Esophagus (tissue), 2 donors: ENCODE data around the gene UBE2N. TPM values are rescaled to one million over a fixed set of nuclear protein-coding genes. Genes with fewer than 3 reads are reported as not detected.
A peak's percentile ranks its signal among the peaks of the same experiment; 100 is the strongest.
"Not testable (repeated sequence)": the region's sequence is repeated elsewhere in the genome, so short reads cannot be mapped to it uniquely, and the experiment has no call there.

Source experiments
- H3K27ac ChIP-seq, 2 donors: one replicate each; pipeline ENCODE4 v1.5.1; 2013; ENCODE audit warnings: low read depth in 2 of 2, mild to moderate bottlenecking in 2 of 2, inconsistent platforms in 1 of 2, low read length in 1 of 2, moderate library complexity in 1 of 2
- H3K27me3 ChIP-seq, 2 donors: one replicate each; pipeline ENCODE4 v1.6.1; 2013; ENCODE audit warnings: low read length in 2 of 2, control low read depth in 1 of 2, mild to moderate bottlenecking in 1 of 2; ENCODE audit not compliant: insufficient read depth in 2 of 2, control insufficient read depth in 1 of 2
- H3K36me3 ChIP-seq, 2 donors: one replicate each; pipeline ENCODE4 v1.6.1; 2013; ENCODE audit warnings: low read length in 1 of 2; ENCODE audit not compliant: control insufficient read depth in 2 of 2, insufficient read depth in 2 of 2
- H3K4me1 ChIP-seq, 2 donors: one replicate each; pipeline ENCODE4 v1.6.1; 2013; ENCODE audit warnings: low read length in 1 of 2; ENCODE audit not compliant: control insufficient read depth in 2 of 2, insufficient read depth in 2 of 2
- H3K4me3 ChIP-seq, 2 donors: one replicate each; pipeline ENCODE4 v1.5.1; 2013; ENCODE audit warnings: low read length in 2 of 2, mild to moderate bottlenecking in 2 of 2, low read depth in 1 of 2, moderate library complexity in 1 of 2
- H3K9me3 ChIP-seq, 2 donors: one replicate each; pipeline ENCODE4 v1.6.1; 2013; ENCODE audit warnings: mild to moderate bottlenecking in 2 of 2, low read depth in 1 of 2, low read length in 1 of 2, moderate library complexity in 1 of 2; ENCODE audit not compliant: control insufficient read depth in 2 of 2, insufficient read depth in 1 of 2
- WGBS, 2 donors: extraction: QIAGEN DNeasy Blood & Tissue Kit; methylation state at CpG; one replicate each; pipeline ENCODE4 v1.1.7; 2013; 5-methylcytosine and 5-hydroxymethylcytosine counted together
- polyA plus RNA-seq, 2 donors: library from polyadenylated mRNA; stranded (reverse); fragments of 200-250 nt; gene quantifications; one replicate each; pipeline ENCODE4 v1.2.3, GENCODE V29; 2013
- donor health status: healthy with polysubstance abuse.
- donor health status: Bipolar disorder and iron deficiency.

Gene UBE2N
- polyA plus RNA-seq, 2 donors: 45.3 to 66.2 TPM

DNA sequence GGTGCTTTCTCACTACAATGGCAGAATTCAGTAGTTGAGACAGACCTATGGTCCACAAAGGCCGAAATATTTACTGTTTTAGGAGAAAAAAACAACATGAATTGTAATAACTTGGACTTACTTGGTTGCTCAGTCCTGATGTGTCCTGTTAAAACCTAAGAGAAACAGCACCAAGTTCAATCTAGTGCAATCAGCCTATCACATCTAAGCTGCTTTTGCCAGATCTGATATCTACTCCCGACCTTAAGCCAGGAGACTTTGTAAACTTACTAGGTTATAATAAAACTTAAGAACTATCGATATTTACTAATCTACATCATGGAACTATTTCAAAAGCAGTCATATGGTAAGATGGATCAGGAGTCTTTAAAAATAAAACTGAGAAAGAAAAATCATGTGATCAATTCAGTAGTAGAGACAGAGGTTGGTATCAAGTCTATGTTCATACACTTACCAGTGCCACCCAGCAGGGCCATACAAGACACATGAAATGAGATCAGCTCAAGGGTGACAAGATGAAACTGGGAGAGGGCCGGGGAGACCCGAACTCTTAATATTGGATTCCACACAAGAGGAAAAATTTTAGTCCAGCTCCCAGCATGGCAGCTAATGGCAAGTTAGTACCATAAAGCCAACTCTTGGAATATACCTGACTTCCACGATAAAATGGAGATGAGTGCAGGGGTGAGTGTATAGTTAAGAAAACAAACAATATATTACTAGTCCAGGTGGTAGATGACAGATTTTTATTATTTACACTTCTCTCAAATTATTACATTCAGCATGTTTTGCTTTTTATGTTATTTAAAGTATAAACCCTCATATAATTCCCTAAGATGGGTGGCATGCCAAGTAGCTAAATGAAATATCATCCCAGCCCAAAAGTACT is 36.5 kb downstream of the UBE2N start:
- WGBS, 2 donors: 87 to 88% methylated on average over 6 of the region's 6 CpGs
- no peaks in the 10 kb centered on the region for H3K9me3 ChIP-seq
- no peaks in the 10 kb centered on the region for H3K4me1 ChIP-seq
- H3K27me3 ChIP-seq: no peaks in the 10 kb centered on the region
- peaks cover 0 to 3% of the 10 kb centered on the region in 2 donors for H3K36me3 ChIP-seq
- H3K4me3 ChIP-seq: no peak overlapping the region
- no peak overlapping the region for H3K27ac ChIP-seq

DNA sequence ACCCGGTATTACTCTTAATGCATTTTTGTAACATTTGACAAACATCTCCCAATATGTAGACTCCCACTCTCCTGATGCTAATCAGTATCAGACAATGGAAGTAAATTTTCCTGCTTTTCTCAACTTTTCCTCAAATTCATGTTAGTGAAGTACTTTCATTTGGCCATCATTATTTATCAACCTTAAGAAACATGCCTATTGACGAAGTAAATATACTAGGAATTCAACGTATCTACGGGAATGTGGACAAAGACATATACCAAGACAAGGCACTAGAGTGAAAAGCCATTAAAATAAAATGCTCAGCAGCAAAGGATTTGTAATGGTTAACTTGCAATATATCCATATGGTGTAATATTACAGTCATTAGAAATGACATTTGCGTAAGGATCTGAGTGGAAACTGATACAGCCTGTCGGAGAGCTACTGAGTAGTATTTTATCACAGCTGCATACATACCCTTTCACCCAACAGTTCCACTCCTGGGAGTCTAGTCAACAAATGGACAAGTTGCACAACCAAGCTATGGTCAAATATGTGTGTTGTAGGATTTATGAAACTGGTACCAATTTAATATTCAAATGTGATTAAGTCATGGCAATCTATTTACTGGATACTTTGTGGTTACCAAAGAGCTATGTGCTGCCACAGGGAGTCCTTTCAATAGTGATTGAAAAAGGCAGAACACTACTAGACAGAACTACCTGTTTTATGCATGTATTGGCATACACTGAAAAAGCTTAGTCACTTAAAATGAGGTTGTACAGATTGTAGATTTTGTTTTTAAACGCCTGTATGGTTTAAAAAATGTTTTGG is 37.6 kb downstream of the UBE2N start:
- Histone ChIP-seq H3K9me3 (no peaks in the 10 kb centered on the region), H3K4me3 (no peak overlapping the region), H3K27me3 (no peaks in the 10 kb centered on the region), H3K36me3 (peaks cover 0 to 3% of the 10 kb centered on the region in 2 donors), H3K27ac (no peak overlapping the region), H3K4me1 (no peaks in the 10 kb centered on the region)
- 80 to 89% methylated on average over 7 of the region's 7 CpGs for WGBS, 2 donors

DNA sequence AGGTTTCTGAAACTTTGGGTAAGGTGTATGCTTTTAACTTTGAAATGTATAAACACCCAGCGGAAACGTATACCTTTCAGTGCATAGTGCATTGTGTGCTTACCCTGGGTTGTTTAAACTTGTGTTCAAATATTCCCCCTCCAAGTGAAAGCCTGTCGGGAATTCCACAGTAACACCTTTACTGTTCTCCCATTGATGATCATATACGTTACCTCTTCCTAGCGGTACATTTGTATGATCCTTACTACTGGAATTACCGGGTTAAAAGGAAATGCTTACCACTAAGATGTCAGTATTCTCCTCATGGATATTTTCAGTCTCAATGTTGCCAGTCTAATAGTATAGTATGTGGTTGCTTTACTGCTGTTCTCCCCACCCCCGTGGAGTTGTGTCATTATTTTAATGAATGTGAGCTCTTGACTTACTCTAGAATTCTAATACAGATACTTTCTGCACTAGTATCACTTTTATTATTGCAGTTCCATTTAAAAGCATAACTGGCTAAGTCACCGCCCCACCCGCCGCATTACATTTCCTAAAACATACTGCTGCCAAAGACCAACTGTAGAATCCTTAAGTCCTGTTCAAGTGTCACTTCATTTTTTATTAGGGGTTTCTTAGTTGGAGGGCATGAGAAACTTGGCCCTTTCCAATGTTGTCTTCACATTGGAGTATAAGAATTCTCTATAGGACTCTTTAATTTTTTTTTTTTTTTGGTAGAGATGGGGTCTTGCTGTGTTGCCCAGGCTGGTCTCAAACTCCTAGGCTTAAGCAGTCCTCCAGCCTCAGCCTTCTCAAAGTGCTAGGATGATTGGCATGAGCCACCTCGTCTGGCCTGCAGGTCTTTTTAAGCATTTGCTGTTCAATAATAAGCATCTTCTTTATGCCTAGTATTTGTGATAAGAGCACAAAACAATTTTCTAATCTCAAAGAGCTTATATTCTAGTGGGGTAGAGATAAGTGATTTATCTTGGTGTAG is 39.1 kb downstream of the UBE2N start:
- WGBS, 2 donors: 83 to 84% methylated on average over 11 of the region's 11 CpGs
- H3K4me3 ChIP-seq: no peak overlapping the region
- H3K36me3 ChIP-seq: peaks cover 0 to 4% of the 10 kb centered on the region in 2 donors
- H3K27me3 ChIP-seq: no peaks in the 10 kb centered on the region
- H3K4me1 ChIP-seq: no peaks in the 10 kb centered on the region
- H3K9me3 ChIP-seq: no peaks in the 10 kb centered on the region
- H3K27ac ChIP-seq: no peak overlapping the region

DNA sequence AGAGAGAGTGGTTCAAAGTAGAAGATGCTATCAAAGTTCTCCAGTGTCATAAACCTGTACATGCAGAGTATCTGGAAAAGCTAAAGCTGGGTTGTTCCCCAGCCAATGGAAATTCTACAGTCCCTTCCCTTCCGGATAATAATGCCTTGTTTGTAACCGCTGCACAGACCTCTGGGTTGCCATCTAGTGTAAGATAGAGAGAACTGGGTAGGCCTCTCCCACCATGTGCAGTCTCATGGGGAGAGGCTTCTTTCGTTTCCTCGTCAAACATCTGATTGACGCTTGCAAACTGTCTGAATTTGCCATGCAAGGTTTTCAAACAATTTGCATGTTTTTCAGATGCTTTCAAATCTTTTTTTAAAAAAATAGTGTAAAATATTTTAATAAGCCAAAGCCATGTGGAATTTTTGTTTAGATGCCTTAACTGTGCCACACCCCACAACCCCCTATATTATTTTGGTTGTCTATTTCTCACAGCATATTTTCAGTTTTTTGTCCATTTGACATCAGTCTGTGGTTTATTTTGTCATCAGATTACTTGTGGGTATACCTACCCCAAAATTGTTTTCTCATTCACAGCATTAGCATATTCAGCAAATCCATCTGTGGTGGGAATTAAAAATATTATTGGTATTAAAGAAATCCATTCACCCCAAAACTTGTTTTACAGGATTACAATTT is 42.4 kb downstream of the UBE2N start:
- H3K36me3 ChIP-seq, H3K4me3 ChIP-seq, H3K27me3 ChIP-seq, H3K27ac ChIP-seq, H3K4me1 ChIP-seq, H3K9me3 ChIP-seq: not testable (repeated sequence)
- WGBS, 2 donors: no CpG with 5 or more reads among the region's 5 CpGs

DNA sequence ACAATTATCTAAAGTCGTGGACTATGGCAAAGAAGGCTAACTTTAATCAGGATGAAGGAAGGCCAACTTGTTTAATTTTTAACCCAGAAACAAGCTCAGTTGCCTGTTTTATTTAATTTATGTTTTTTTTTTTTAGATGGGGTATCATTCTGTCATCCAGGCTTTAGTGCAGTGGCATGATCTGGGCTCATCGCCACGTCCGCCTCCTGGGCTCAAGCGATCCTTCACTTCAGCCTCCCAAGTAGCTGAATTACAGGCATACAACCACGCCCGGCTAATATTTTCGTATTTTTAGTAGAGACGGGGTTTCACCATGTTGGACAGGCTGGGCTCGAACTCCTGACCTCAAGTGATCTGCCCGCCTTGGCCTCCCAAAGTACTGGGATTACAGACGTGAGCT is 44.3 kb downstream of the UBE2N start:
- Histone ChIP-seq H3K27me3 (no peaks in the 10 kb centered on the region), H3K27ac (no peak overlapping the region), H3K4me1 (no peaks in the 10 kb centered on the region), H3K4me3 (no peak overlapping the region), H3K9me3 (no peaks in the 10 kb centered on the region), H3K36me3 (peaks cover 0 to 3% of the 10 kb centered on the region in 2 donors)
- 60 to 64% methylated on average over 12 of the region's 12 CpGs for WGBS, 2 donors

DNA sequence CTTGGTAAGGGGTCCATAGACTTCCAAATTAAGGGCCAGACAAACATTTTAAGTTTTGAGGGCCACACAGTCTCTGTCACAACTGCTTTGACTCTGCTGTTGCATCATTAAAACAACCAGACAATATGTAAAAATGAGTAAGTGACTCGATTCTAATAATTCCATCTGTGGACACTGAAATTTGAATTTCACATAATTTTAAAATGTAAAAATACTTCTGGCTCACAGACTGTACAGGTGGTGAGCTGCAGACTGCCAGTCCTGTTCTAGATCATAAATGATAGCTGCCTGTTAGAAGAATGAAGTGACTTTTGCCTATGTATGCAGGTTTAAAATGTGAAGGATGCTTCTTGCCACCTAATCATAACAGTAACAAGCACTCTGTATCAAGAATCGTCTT is 48.3 kb downstream of the UBE2N start:
- Histone ChIP-seq H3K4me1 (no peaks in the 10 kb centered on the region), H3K27me3 (no peaks in the 10 kb centered on the region), H3K27ac (no peak overlapping the region), H3K9me3 (no peaks in the 10 kb centered on the region), H3K4me3 (no peak overlapping the region), H3K36me3 (peaks cover 0 to 3% of the 10 kb centered on the region in 2 donors)
- WGBS, 2 donors: 52 to 59% methylated on average over 2 of the region's 2 CpGs

DNA sequence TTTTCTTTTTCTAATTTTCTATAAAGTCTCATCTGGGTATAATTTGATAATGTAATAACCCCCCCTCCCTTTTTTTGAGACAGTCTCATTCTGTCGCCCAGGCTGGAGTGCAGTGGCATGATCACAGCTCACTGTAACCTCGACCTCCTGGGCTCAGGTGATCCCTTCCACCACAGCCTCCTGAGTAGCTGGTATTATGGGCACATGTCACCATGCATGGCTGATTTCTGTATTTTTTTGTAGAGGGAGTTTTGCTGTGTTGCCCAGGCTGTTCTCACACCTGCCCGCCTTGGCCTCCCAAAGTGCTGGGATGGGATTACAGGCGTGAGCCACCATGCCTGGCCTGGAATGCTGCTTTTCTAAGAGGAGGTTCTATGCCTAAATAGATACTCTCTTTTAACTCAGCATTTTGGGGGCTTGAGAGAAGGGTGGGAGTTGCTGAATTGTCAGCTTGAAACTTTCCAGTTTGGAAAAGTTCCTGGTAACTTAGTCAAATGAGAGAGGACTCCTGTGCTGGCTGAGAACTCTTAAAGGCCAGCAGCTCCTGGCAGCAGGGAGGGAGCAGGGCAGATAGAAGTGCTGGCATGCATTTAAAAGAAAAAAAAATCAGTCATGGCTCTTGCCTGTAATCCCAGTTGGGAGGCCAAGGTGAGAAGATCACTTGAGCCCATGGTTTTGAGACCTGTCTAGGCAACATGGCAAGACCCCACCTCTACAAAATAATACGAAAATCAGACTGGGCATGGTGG is 51.0 kb downstream of the UBE2N start:
- Histone ChIP-seq H3K4me1 (no peaks in the 10 kb centered on the region), H3K9me3 (no peaks in the 10 kb centered on the region), H3K27ac (peak overlapping the region in 1 of 2 donors; percentile 26), H3K36me3 (no peaks in the 10 kb centered on the region), H3K4me3 (no peak overlapping the region), H3K27me3 (no peaks in the 10 kb centered on the region)
- WGBS, 2 donors: 73 to 78% methylated on average over 5 of the region's 5 CpGs

DNA sequence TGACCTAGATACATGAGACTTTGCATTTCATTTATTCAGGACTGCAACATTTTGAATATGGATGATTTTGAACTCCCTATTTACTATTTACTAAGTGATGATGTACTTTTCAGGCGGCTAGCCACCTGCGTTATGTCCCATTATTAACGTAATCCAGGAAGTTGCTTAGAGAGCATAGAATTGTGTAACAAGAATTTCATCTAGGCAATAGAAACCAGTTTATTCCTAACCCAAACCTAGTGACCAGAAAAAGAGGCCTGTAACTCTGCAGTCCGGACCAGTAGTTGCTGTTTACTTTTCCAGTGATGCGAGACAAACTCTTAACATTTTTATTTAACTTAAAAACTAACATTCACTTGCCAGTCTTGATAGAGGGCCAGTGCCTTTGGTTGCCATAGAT is 51.7 kb downstream of the UBE2N start:
- H3K9me3 ChIP-seq: no peaks in the 10 kb centered on the region
- H3K4me1 ChIP-seq: no peaks in the 10 kb centered on the region
- no peaks in the 10 kb centered on the region for H3K36me3 ChIP-seq
- no peak overlapping the region for H3K4me3 ChIP-seq
- H3K27ac ChIP-seq: no peak overlapping the region
- 40 to 47% methylated on average over 5 of the region's 5 CpGs for WGBS, 2 donors
- no peaks in the 10 kb centered on the region for H3K27me3 ChIP-seq
